ENCODE results near the gene SLC23A1. TPM values are rescaled to one million over a fixed set of nuclear protein-coding genes. Genes with fewer than 3 reads are reported as not detected.

The SLC23A1 gene
- total and polyA plus RNA-seq, 2 of the 13 experiments (the other 11 are each of a cell fraction or from before 2014, with no cell fraction given): 6.0 to 6.6 TPM

DNA sequence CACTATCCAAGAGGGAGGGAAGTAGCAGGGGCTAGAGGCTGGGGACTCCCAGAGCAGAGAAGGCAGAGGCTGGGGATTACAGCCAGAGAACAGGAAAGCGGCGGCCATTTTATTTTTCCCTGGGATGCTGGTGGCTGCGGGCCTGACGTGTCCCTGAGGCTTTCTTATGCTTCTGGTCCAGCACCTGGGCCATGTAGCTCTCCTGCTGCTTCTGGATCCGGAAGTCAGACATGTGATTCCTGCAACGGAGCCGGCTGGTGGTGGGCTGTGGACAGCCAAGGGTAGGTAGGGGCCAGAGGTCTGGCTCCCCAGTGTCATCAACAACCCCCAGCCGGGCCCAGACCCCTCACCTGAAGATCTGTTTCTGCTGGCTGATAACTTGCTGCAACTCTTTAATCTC lies 13.6 kb upstream of the SLC23A1 start (continued):
- TF ChIP-seq, protein P1, sequence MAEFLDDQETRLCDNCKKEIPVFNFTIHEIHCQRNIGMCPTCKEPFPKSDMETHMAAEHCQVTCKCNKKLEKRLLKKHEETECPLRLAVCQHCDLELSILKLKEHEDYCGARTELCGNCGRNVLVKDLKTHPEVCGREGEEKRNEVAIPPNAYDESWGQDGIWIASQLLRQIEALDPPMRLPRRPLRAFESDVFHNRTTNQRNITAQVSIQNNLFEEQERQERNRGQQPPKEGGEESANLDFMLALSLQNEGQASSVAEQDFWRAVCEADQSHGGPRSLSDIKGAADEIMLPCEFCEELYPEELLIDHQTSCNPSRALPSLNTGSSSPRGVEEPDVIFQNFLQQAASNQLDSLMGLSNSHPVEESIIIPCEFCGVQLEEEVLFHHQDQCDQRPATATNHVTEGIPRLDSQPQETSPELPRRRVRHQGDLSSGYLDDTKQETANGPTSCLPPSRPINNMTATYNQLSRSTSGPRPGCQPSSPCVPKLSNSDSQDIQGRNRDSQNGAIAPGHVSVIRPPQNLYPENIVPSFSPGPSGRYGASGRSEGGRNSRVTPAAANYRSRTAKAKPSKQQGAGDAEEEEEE (CRISPR knock-in tag; IDR thresholded peaks at IDR 0.05; ENCODE audit: borderline replicate concordance): no peak
- TF ChIP-seq TFAP4 (IDR thresholded peaks at IDR 0.05; ENCODE audit: borderline replicate concordance, low read depth) (no peak), NFE2L2 (IDR thresholded peaks at IDR 0.05; ENCODE audit: low read length) (no peak), MIXL1 (CRISPR knock-in tag; IDR thresholded peaks at IDR 0.05) (no peak), KDM6A (CRISPR knock-in tag; IDR thresholded peaks at IDR 0.05; ENCODE audit: low read depth) (no peak), NR2C2 (CRISPR knock-in tag; IDR thresholded peaks at IDR 0.05; ENCODE audit: borderline replicate concordance) (no peak)
- TF ChIP-seq, protein P2, sequence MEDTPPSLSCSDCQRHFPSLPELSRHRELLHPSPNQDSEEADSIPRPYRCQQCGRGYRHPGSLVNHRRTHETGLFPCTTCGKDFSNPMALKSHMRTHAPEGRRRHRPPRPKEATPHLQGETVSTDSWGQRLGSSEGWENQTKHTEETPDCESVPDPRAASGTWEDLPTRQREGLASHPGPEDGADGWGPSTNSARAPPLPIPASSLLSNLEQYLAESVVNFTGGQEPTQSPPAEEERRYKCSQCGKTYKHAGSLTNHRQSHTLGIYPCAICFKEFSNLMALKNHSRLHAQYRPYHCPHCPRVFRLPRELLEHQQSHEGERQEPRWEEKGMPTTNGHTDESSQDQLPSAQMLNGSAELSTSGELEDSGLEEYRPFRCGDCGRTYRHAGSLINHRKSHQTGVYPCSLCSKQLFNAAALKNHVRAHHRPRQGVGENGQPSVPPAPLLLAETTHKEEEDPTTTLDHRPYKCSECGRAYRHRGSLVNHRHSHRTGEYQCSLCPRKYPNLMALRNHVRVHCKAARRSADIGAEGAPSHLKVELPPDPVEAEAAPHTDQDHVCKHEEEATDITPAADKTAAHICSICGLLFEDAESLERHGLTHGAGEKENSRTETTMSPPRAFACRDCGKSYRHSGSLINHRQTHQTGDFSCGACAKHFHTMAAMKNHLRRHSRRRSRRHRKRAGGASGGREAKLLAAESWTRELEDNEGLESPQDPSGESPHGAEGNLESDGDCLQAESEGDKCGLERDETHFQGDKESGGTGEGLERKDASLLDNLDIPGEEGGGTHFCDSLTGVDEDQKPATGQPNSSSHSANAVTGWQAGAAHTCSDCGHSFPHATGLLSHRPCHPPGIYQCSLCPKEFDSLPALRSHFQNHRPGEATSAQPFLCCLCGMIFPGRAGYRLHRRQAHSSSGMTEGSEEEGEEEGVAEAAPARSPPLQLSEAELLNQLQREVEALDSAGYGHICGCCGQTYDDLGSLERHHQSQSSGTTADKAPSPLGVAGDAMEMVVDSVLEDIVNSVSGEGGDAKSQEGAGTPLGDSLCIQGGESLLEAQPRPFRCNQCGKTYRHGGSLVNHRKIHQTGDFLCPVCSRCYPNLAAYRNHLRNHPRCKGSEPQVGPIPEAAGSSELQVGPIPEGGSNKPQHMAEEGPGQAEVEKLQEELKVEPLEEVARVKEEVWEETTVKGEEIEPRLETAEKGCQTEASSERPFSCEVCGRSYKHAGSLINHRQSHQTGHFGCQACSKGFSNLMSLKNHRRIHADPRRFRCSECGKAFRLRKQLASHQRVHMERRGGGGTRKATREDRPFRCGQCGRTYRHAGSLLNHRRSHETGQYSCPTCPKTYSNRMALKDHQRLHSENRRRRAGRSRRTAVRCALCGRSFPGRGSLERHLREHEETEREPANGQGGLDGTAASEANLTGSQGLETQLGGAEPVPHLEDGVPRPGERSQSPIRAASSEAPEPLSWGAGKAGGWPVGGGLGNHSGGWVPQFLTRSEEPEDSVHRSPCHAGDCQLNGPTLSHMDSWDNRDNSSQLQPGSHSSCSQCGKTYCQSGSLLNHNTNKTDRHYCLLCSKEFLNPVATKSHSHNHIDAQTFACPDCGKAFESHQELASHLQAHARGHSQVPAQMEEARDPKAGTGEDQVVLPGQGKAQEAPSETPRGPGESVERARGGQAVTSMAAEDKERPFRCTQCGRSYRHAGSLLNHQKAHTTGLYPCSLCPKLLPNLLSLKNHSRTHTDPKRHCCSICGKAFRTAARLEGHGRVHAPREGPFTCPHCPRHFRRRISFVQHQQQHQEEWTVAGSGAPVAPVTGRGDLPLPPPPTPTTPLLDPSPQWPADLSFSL (CRISPR knock-in tag; IDR thresholded peaks at IDR 0.05): no peak

Data from HepG2 (cell line).